RCC 7860 (cell line): Measurements from ENCODE around the gene HERPUD1.
"Not testable (repeated sequence)": the region's sequence is repeated elsewhere in the genome, so short reads cannot be mapped to it uniquely, and the experiment has no call there.

Experiments
- DNase-seq: peaks from one replicate; pipeline ENCODE4 v3.0.0-alpha.2; 2015; ENCODE audit warnings: low spot score
- FAIRE-seq: peaks from 2 replicates; lab custom pipeline; 2012; peaks lifted over from hg19 to GRCh38; lab: Jason Lieb, UNC

HERPUD1 gene

GRCh38 chr16:56931892-56932720 lies at the start of gene HERPUD1:
Gene HERPUD1 (plus strand): TSS chr16:56932142. CDS start chr16:56932245, 103 bp downstream.
- FAIRE-seq (peak; percentile 67), DNase-seq (peak; percentile 93)

- no peak for FAIRE-seq
- DNase-seq = no peak
These were observed 48.4 kb upstream of the HERPUD1 start for GRCh38 chr16:56883586-56883985.

GRCh38 chr16:56884026-56884582 lies 47.8 kb upstream of the HERPUD1 start:
- FAIRE-seq (no peak), DNase-seq (no peak)

- not testable (repeated sequence) for FAIRE-seq, DNase-seq
These were observed 47.0 kb upstream of the HERPUD1 start for GRCh38 chr16:56884929-56885328.

- DNase-seq = no peak
- no peak for FAIRE-seq
These were observed 46.3 kb upstream of the HERPUD1 start for GRCh38 chr16:56885446-56886162.

- DNase-seq (no peak), FAIRE-seq (no peak)
These were observed 45.6 kb upstream of the HERPUD1 start for GRCh38 chr16:56886296-56886695.

GRCh38 chr16:56886826-56887225 lies 45.1 kb upstream of the HERPUD1 start:
- no peak for FAIRE-seq
- no peak for DNase-seq

- no peak for DNase-seq
- no peak for FAIRE-seq
These were observed 43.1 kb upstream of the HERPUD1 start for GRCh38 chr16:56888806-56889205.

GRCh38 chr16:56889206-56889605 lies 42.7 kb upstream of the HERPUD1 start:
- FAIRE-seq = no peak
- no peak for DNase-seq

GRCh38 chr16:56891685-56892084 lies 40.3 kb upstream of the HERPUD1 start:
- FAIRE-seq (no peak), DNase-seq (no peak)

GRCh38 chr16:56892705-56893104 lies 39.2 kb upstream of the HERPUD1 start:
- DNase-seq = no peak
- FAIRE-seq = no peak

- FAIRE-seq (no peak), DNase-seq (no peak)
These were observed 37.5 kb upstream of the HERPUD1 start for GRCh38 chr16:56894331-56894917.

- no peak for DNase-seq
- FAIRE-seq = no peak
These were observed 36.1 kb upstream of the HERPUD1 start for GRCh38 chr16:56895813-56896212.

- DNase-seq (no peak), FAIRE-seq (no peak)
These were observed 35.7 kb upstream of the HERPUD1 start for GRCh38 chr16:56896244-56896643.

GRCh38 chr16:56897026-56897799 lies 34.7 kb upstream of the HERPUD1 start:
- FAIRE-seq = no peak
- DNase-seq = no peak

GRCh38 chr16:56898847-56899246 lies 33.1 kb upstream of the HERPUD1 start:
- no peak for FAIRE-seq

GRCh38 chr16:56903866-56904265 lies 28.1 kb upstream of the HERPUD1 start:
- DNase-seq = no peak
- FAIRE-seq = no peak

More at GRCh38 chr16:56898847-56899246, 33.1 kb upstream of the HERPUD1 start:
- DNase-seq = no peak

- DNase-seq (no peak), FAIRE-seq (no peak)
These were observed 24.5 kb upstream of the HERPUD1 start for GRCh38 chr16:56907401-56907800.

- DNase-seq (no peak), FAIRE-seq (no peak)
These were observed 22.4 kb upstream of the HERPUD1 start for GRCh38 chr16:56909527-56909979.

- DNase-seq (no peak), FAIRE-seq (no peak)
These were observed 21.8 kb upstream of the HERPUD1 start for GRCh38 chr16:56910112-56910511.
